GM12878 (cell line): ENCODE measurements around the gene EXOC4.

ENCODE experiments used
- BCL11A ChIP-seq: IDR thresholded peaks from 2 replicates; pipeline ENCODE4 v1.6.1; 2011; ENCODE audit warnings: low read depth, low read length
- EP300 ChIP-seq, 2 experiments: fragments of 150-350 bp in 1 of 2; IDR thresholded peaks; 2 replicates each; pipeline ENCODE4 v1.6.1; 2011 to 2012; ENCODE audit warnings: low read depth in 2 of 2, low read length in 2 of 2, borderline replicate concordance in 1 of 2, improper control_type of control experiment in 1 of 2, inconsistent platforms in 1 of 2; ENCODE audit not compliant: control insufficient read depth in 1 of 2
- POLR2A ChIP-seq: IDR thresholded peaks from 2 replicates; pipeline ENCODE4 v1.6.1; 2011; ENCODE audit warnings: low read depth, mild to moderate bottlenecking, low read length
- POLR2AphosphoS2 ChIP-seq: IDR thresholded peaks from 2 replicates; pipeline ENCODE4 v1.6.1; 2011; ENCODE audit warnings: low read depth, mild to moderate bottlenecking, low read length, improper control_type of control experiment, moderate library complexity
- TARDBP ChIP-seq: IDR thresholded peaks from 2 replicates; pipeline ENCODE4 v1.6.1; 2016; ENCODE audit warnings: borderline replicate concordance
- TF ChIP-seq, protein P1 (sequence below): IDR thresholded peaks from 2 replicates; pipeline ENCODE4 v1.6.1; 2011; ENCODE audit warnings: low read depth, mild to moderate bottlenecking, low read length, moderate library complexity, borderline replicate concordance; ENCODE audit errors: extremely low read depth
- TF ChIP-seq, protein P2 (sequence below): IDR thresholded peaks from 2 replicates; pipeline ENCODE4 v1.6.1; 2012; ENCODE audit warnings: low read length, inconsistent platforms

DNA sequence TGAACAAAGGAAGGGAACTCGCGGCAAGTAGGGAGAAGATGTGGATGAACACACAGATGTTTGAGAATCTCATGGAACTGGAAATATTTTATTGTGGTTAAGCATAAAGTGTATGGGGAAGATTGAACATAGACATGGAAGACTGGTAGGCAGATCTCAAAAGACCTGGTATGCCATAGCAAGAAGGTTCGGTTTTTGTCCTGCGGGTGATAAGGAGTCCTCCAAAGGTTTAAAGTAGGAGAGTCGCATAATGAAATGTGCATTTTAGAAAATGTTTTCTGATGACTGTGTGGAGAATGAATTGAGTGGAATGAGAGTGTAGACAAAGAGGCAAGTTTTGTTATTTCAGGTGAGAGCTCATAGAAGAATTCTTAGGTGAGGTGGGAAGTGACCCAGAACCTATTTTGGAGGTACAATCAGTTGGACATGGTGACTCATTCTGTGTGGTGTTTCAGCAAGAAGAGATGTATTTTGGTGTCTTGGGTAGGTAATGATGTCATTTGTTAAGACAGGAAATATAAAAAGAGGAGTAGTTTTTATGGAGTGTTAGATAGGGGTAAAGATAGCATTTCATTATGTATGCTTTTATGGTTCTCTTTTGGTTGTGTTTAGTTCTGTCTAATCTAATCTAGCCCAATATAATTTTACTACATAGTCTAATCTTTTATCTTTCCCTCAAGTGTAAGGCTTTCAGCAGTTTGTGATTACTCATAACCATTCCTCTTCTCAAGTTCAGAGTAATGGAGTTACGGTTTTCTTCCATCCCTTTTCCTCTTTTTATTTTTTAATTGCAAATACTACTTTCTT, 239.2 kb downstream of the EXOC4 start:
- TF ChIP-seq POLR2A = no peak
- TF ChIP-seq, protein P1, sequence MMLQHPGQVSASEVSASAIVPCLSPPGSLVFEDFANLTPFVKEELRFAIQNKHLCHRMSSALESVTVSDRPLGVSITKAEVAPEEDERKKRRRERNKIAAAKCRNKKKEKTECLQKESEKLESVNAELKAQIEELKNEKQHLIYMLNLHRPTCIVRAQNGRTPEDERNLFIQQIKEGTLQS = no peak
- TF ChIP-seq EP300 (IDR thresholded peaks at IDR 0.05; ENCODE audit: borderline replicate concordance in 1 of 2, control insufficient read depth in 1 of 2, low read depth in 2 of 2, low read length in 2 of 2) = no peak
- TF ChIP-seq, protein P2, sequence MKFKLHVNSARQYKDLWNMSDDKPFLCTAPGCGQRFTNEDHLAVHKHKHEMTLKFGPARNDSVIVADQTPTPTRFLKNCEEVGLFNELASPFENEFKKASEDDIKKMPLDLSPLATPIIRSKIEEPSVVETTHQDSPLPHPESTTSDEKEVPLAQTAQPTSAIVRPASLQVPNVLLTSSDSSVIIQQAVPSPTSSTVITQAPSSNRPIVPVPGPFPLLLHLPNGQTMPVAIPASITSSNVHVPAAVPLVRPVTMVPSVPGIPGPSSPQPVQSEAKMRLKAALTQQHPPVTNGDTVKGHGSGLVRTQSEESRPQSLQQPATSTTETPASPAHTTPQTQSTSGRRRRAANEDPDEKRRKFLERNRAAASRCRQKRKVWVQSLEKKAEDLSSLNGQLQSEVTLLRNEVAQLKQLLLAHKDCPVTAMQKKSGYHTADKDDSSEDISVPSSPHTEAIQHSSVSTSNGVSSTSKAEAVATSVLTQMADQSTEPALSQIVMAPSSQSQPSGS = no peak
- TF ChIP-seq BCL11A = no peak
- TF ChIP-seq POLR2AphosphoS2 = no peak
- no peak for TF ChIP-seq TARDBP
